Neural cell (in vitro differentiated cells): Measurements from ENCODE around the gene LTA4H. TPM values are rescaled to one million over a fixed set of nuclear protein-coding genes. Genes with fewer than 3 reads are reported as not detected.

Experiments used
- H2AFZ ChIP-seq: fragments of 200-600, 300-800 bp; sonication (generic), shearing (Covaris generic); 2 replicates; pipeline ENCODE4 v1.6.0; 2014; ENCODE audit warnings: low read depth, mild to moderate bottlenecking, antibody characterized with exemption, low read length, moderate library complexity
- H3F3A ChIP-seq: fragments of 200-600 bp; shearing (Covaris generic); 2 replicates; pipeline ENCODE4 v1.6.1; 2016; ENCODE audit warnings: mild to moderate bottlenecking, moderate library complexity, mixed read lengths, antibody characterized with exemption, low read length; ENCODE audit not compliant: insufficient read depth, poor library complexity, severe bottlenecking
- H3K27ac ChIP-seq: fragments of 200-600, 300-800 bp; sonication (generic), shearing (Covaris generic); 2 replicates; pipeline ENCODE4 v1.5.1; 2014; ENCODE audit warnings: mild to moderate bottlenecking, low read length, moderate library complexity
- H3K27me3 ChIP-seq: fragments of 300-800, 200-600 bp; sonication (generic), shearing (Covaris generic); 2 replicates; pipeline ENCODE4 v1.6.0; 2014; ENCODE audit warnings: mild to moderate bottlenecking, low read depth, low read length, moderate library complexity; ENCODE audit not compliant: insufficient read depth
- H3K36me3 ChIP-seq: fragments of 300-800, 200-600 bp; sonication (generic), shearing (Covaris generic); 2 replicates; pipeline ENCODE4 v1.5.1; 2014; ENCODE audit warnings: mild to moderate bottlenecking, antibody characterized with exemption, low read length, moderate library complexity; ENCODE audit not compliant: insufficient read depth
- H3K4me2 ChIP-seq: fragments of 300-800, 200-600 bp; sonication (generic), shearing (Covaris generic); 2 replicates; pipeline ENCODE4 v1.6.0; 2014; ENCODE audit warnings: mild to moderate bottlenecking, low read length
- H3K4me3 ChIP-seq: fragments of 300-800, 200-600 bp; sonication (generic), shearing (Covaris generic); 2 replicates; pipeline ENCODE4 v1.5.1; 2014; ENCODE audit warnings: mild to moderate bottlenecking, low read length, moderate library complexity
- H3K79me2 ChIP-seq: fragments of 200-600 bp; shearing (Covaris generic); replicated peaks from 2 replicates; pipeline ENCODE4 v1.6.0; 2014; ENCODE audit warnings: mild to moderate bottlenecking, low read length, moderate library complexity; ENCODE audit not compliant: insufficient read depth
- H3K9ac ChIP-seq: fragments of 300-800, 200-600 bp; sonication (generic), shearing (Covaris generic); 2 replicates; pipeline ENCODE4 v1.6.1; 2016; ENCODE audit warnings: mild to moderate bottlenecking, low read length, mixed read lengths
- H3K9me2 ChIP-seq: fragments of 200-600 bp; shearing (Covaris generic); 2 replicates; pipeline ENCODE4 v1.6.1; 2016; ENCODE audit warnings: mild to moderate bottlenecking, low read length, mixed read lengths; ENCODE audit not compliant: insufficient read depth
- H3K9me3 ChIP-seq: fragments of 200-600, 300-800 bp; sonication (generic), shearing (Covaris generic); 2 replicates; pipeline ENCODE4 v1.6.1; 2016; ENCODE audit warnings: mild to moderate bottlenecking, mixed run types, low read length, moderate library complexity, mixed read lengths
- H4K20me1 ChIP-seq: fragments of 200-600 bp; shearing (Covaris generic); 2 replicates; pipeline ENCODE4 v1.6.1; 2016; ENCODE audit warnings: mild to moderate bottlenecking, mixed run types; ENCODE audit not compliant: insufficient read depth
- EP300 ChIP-seq: fragments of 450-650 bp; conservative IDR thresholded peaks from 2 replicates; pipeline ENCODE4 v1.6.1; 2014; ENCODE audit warnings: antibody characterized with exemption, mild to moderate bottlenecking, moderate library complexity; ENCODE audit not compliant: poor library complexity, severe bottlenecking
- EZH2 ChIP-seq: fragments of 200-600, 300-800 bp; shearing (Covaris generic), sonication (generic); IDR thresholded peaks from 2 replicates; pipeline ENCODE4 v1.6.1; 2014; ENCODE audit warnings: antibody characterized with exemption, low read length, borderline replicate concordance, mild to moderate bottlenecking; ENCODE audit not compliant: insufficient read depth, poor library complexity, severe bottlenecking
- MXI1 ChIP-seq: fragments of 450-650 bp; conservative IDR thresholded peaks from 2 replicates; pipeline ENCODE4 v1.6.1; 2014; ENCODE audit warnings: antibody characterized with exemption, mild to moderate bottlenecking; ENCODE audit not compliant: poor library complexity, severe bottlenecking
- POLR2AphosphoS5 ChIP-seq: IDR thresholded peaks from 2 replicates; pipeline ENCODE4 v1.6.1; 2012
- RAD21 ChIP-seq: fragments of 450-650 bp; conservative IDR thresholded peaks from 2 replicates; pipeline ENCODE4 v1.6.1; 2014; ENCODE audit warnings: antibody characterized with exemption, mild to moderate bottlenecking, moderate library complexity
- SMC3 ChIP-seq: fragments of 450-650 bp; conservative IDR thresholded peaks from 2 replicates; pipeline ENCODE4 v1.6.1; 2014; ENCODE audit warnings: antibody characterized with exemption, mild to moderate bottlenecking, moderate library complexity; ENCODE audit not compliant: poor library complexity
- TAF1 ChIP-seq: IDR thresholded peaks from 2 replicates; pipeline ENCODE4 v1.6.1; 2012; ENCODE audit warnings: low read depth
- polyA plus RNA-seq: library from polyadenylated mRNA; depleted of rRNA; stranded (reverse); fragments of >200 nt; gene quantifications from 2 replicates; pipeline ENCODE4 v1.2.3, GENCODE V29; 2014
- TF ChIP-seq, protein P1 (sequence below): IDR thresholded peaks from 2 replicates; pipeline ENCODE4 v1.6.1; 2012; ENCODE audit warnings: borderline replicate concordance
- TF ChIP-seq, protein P2 (sequence below): fragments of 450-650 bp; IDR thresholded peaks from 2 replicates; pipeline ENCODE4 v1.5.1; 2014; ENCODE audit warnings: antibody characterized with exemption, mild to moderate bottlenecking, moderate library complexity; ENCODE audit not compliant: poor library complexity, severe bottlenecking

LTA4H gene
- polyA plus RNA-seq, 1 donor from 2014 or later = 55.3 TPM

DNA sequence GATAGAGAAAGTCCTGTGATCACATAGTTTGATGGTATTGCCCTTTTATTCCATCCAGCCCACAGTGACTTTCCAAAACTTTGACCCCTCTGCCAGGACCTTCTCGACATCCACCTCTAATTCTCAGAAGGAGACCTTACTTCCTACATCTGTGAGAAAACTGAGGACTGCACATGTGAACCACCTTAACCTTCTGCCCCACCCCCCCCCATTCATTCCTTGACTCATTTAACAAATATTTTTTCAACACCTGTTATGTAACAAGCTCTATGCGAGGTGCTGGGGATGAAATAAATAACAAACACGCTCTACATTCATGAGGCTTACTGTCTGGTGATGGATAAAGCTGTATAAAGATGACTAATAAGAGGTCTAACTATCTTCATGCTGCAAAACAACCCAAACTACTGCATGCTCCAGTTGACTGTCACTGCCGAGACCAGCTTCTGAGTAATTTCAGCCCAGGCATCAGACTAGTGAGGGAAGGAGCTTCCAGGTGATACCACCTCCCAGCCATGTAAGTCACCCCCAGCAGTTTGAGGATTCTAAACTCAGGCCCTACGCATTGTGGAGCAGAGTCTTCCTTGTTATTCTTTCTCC, 37.4 kb downstream of the LTA4H start:
- H2AFZ ChIP-seq = no peak overlapping the region
- no peak for TF ChIP-seq SMC3

DNA sequence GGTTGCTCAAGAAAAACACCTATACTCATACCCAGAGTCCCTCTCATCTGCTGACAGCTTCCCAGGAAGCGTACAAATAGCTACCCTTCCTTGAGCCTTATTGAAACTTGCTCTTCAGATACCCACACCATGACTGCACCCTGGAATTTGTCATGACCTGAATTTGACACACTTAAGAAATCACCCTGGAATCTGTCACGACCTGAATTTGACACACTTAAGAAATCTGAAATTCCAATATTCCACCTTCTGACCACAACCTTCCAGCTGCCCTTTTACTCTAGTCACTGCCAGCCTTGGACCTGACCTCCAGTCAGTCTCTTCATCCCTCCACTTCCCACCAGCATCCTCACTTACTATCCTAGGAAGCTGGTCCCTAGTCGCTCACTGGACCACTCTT, 38.1 kb downstream of the LTA4H start:
- H2AFZ ChIP-seq = no peak overlapping the region
- H3F3A ChIP-seq = no peaks in the 10 kb centered on the region
- TF ChIP-seq EP300 = no peak
- no peak for TF ChIP-seq RAD21
- TF ChIP-seq SMC3 = no peak
- no peak for TF ChIP-seq MXI1
- TF ChIP-seq, protein P1, sequence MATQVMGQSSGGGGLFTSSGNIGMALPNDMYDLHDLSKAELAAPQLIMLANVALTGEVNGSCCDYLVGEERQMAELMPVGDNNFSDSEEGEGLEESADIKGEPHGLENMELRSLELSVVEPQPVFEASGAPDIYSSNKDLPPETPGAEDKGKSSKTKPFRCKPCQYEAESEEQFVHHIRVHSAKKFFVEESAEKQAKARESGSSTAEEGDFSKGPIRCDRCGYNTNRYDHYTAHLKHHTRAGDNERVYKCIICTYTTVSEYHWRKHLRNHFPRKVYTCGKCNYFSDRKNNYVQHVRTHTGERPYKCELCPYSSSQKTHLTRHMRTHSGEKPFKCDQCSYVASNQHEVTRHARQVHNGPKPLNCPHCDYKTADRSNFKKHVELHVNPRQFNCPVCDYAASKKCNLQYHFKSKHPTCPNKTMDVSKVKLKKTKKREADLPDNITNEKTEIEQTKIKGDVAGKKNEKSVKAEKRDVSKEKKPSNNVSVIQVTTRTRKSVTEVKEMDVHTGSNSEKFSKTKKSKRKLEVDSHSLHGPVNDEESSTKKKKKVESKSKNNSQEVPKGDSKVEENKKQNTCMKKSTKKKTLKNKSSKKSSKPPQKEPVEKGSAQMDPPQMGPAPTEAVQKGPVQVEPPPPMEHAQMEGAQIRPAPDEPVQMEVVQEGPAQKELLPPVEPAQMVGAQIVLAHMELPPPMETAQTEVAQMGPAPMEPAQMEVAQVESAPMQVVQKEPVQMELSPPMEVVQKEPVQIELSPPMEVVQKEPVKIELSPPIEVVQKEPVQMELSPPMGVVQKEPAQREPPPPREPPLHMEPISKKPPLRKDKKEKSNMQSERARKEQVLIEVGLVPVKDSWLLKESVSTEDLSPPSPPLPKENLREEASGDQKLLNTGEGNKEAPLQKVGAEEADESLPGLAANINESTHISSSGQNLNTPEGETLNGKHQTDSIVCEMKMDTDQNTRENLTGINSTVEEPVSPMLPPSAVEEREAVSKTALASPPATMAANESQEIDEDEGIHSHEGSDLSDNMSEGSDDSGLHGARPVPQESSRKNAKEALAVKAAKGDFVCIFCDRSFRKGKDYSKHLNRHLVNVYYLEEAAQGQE = no peak
- TF ChIP-seq TAF1 = no peak
- TF ChIP-seq EZH2 = no peak
- TF ChIP-seq, protein P2, sequence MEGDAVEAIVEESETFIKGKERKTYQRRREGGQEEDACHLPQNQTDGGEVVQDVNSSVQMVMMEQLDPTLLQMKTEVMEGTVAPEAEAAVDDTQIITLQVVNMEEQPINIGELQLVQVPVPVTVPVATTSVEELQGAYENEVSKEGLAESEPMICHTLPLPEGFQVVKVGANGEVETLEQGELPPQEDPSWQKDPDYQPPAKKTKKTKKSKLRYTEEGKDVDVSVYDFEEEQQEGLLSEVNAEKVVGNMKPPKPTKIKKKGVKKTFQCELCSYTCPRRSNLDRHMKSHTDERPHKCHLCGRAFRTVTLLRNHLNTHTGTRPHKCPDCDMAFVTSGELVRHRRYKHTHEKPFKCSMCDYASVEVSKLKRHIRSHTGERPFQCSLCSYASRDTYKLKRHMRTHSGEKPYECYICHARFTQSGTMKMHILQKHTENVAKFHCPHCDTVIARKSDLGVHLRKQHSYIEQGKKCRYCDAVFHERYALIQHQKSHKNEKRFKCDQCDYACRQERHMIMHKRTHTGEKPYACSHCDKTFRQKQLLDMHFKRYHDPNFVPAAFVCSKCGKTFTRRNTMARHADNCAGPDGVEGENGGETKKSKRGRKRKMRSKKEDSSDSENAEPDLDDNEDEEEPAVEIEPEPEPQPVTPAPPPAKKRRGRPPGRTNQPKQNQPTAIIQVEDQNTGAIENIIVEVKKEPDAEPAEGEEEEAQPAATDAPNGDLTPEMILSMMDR = no peak
- TF ChIP-seq POLR2AphosphoS5 = no peak
- H3K9me3 ChIP-seq = no peaks in the 10 kb centered on the region
- H3K36me3 ChIP-seq = no peaks in the 10 kb centered on the region
- H4K20me1 ChIP-seq = no peaks in the 10 kb centered on the region
- no peak overlapping the region for H3K9ac ChIP-seq
- no peaks in the 10 kb centered on the region for H3K79me2 ChIP-seq
- no peak overlapping the region for H3K27ac ChIP-seq
- H3K27me3 ChIP-seq = no peaks in the 10 kb centered on the region
- H3K9me2 ChIP-seq = no peaks in the 10 kb centered on the region
- H3K4me3 ChIP-seq = no peak overlapping the region
- no peak overlapping the region for H3K4me2 ChIP-seq

More for the DNA sequence above, 37.4 kb downstream of the LTA4H start:
- H3F3A ChIP-seq = no peaks in the 10 kb centered on the region
- no peak overlapping the region for H3K27ac ChIP-seq
- H3K36me3 ChIP-seq = no peaks in the 10 kb centered on the region
- no peaks in the 10 kb centered on the region for H3K9me2 ChIP-seq
- H3K4me2 ChIP-seq = no peak overlapping the region
- no peak overlapping the region for H3K9ac ChIP-seq
- no peak overlapping the region for H3K4me3 ChIP-seq
- no peaks in the 10 kb centered on the region for H3K79me2 ChIP-seq
- H3K9me3 ChIP-seq = no peaks in the 10 kb centered on the region
- H3K27me3 ChIP-seq = no peaks in the 10 kb centered on the region
- no peaks in the 10 kb centered on the region for H4K20me1 ChIP-seq
